K562 (cell line): Measurements from ENCODE around the gene SDE2. TPM values are rescaled to one million over a fixed set of nuclear protein-coding genes. Genes with fewer than 3 reads are reported as not detected.

Experiments used
- BACH1 ChIP-seq: fragments of 200-800 bp; sonication (Bioruptor generic); IDR thresholded peaks from 2 replicates; pipeline ENCODE4 v1.6.1; 2016; ENCODE audit warnings: missing genetic modification characterization, missing compliant biosample characterization
- FIP1L1 ChIP-seq: fragments of 200-400 bp; formaldehyde crosslinking; IDR thresholded peaks from 2 replicates; pipeline ENCODE4 v1.6.1; 2018; ENCODE audit warnings: mild to moderate bottlenecking, low read depth, low read length; ENCODE audit not compliant: poor library complexity, severe bottlenecking
- KLF13 ChIP-seq: fragments of 450-650 bp; IDR thresholded peaks from 2 replicates; pipeline ENCODE4 v1.6.1; 2016; ENCODE audit warnings: missing genetic modification characterization, low read depth, mild to moderate bottlenecking, missing compliant biosample characterization, moderate library complexity, borderline replicate concordance
- MCM3 ChIP-seq: fragments of 450-650 bp; IDR thresholded peaks from 2 replicates; pipeline ENCODE4 v1.6.1; 2016
- MYC ChIP-seq, 2 experiments: fragments of 250-450 bp in 1 of 2; sonication (Bioruptor Pico) in 1 of 2; IDR thresholded peaks; 2 replicates each; pipeline versions ENCODE4 v1.5.1 to v1.6.1; 2012 to 2021; ENCODE audit warnings: low read depth in 2 of 2, borderline replicate concordance in 1 of 2, improper control_type of control experiment in 1 of 2, low read length in 1 of 2, mild to moderate bottlenecking in 1 of 2, moderate library complexity in 1 of 2
- SMARCE1 ChIP-seq: fragments of 450-650 bp; IDR thresholded peaks from 2 replicates; pipeline ENCODE4 v1.7.1; 2016; ENCODE audit warnings: mild to moderate bottlenecking
- SNAPC5 ChIP-seq: fragments of 250-450 bp; sonication (Bioruptor Pico); IDR thresholded peaks from 2 replicates; pipeline ENCODE4 v1.8.0; 2021; ENCODE audit warnings: moderate library complexity, mild to moderate bottlenecking, inconsistent platforms
- XRCC5 ChIP-seq: fragments of 200-400 bp; formaldehyde crosslinking; IDR thresholded peaks from 2 replicates; pipeline ENCODE4 v1.6.1; 2017; ENCODE audit warnings: low read depth, mild to moderate bottlenecking, low read length
- ZNF12 ChIP-seq: sonication (generic); formaldehyde crosslinking; IDR thresholded peaks from 2 replicates; pipeline ENCODE4 v1.4.0; 2020; ENCODE audit warnings: mild to moderate bottlenecking, missing genetic modification reagents
- ZNF408 ChIP-seq: fragments of 250-450 bp; sonication (Bioruptor Pico); IDR thresholded peaks from 2 replicates; pipeline ENCODE4 v1.4.0; 2020; ENCODE audit warnings: low read depth, mild to moderate bottlenecking, moderate library complexity
- polyA plus RNA-seq, 8 experiments: library from polyadenylated mRNA; depleted of rRNA in 4 of 8; stranded (reverse) in 5 of 8; unstranded in 3 of 8; fragments of >200 nt; fragmentation: Nextera tagmentation in 2 of 8; fragmentation: Illumina TruSeq in 1 of 8; extraction: Ambion mirVana in 2 of 8; extraction: Trizol in 1 of 8; gene quantifications; 2 replicates each; pipeline versions ENCODE4 v1.2.1 to v1.2.3, GENCODE V29; 2011 to 2014; ENCODE audit warnings: inconsistent platforms in 1 of 8, missing spikeins in 1 of 8
- total RNA-seq, 7 experiments: library from RNA; depleted of rRNA in 6 of 7; stranded (reverse); fragments of >200 nt in 6 of 7; fragmentation: Illumina TruSeq in 2 of 7; extraction: Trizol in 2 of 7; gene quantifications; 2 replicates each; pipeline versions ENCODE4 v1.2.1 to v1.2.3, GENCODE V29; 2011 to 2021; ENCODE audit warnings: low replicate concordance in 1 of 7
- TF ChIP-seq, protein P1 (sequence below), 2 experiments: fragments of 450-650 bp; IDR thresholded peaks; 2 replicates each; pipeline ENCODE4 v1.6.1; 2016; ENCODE audit warnings: mild to moderate bottlenecking in 2 of 2, borderline replicate concordance in 1 of 2, low read depth in 1 of 2, moderate library complexity in 1 of 2
- TF ChIP-seq, protein P2 (sequence below): sonication (generic); formaldehyde crosslinking; IDR thresholded peaks from 2 replicates; pipeline ENCODE4 v1.8.0; 2022; ENCODE audit warnings: mild to moderate bottlenecking, low read depth, missing genetic modification reagents

Gene SDE2
- total and polyA plus RNA-seq, 9 of the 15 experiments (the other 6 are each of a cell fraction or from before 2014, with no cell fraction given): 14.3 to 62.3 (median 46.0) TPM

DNA sequence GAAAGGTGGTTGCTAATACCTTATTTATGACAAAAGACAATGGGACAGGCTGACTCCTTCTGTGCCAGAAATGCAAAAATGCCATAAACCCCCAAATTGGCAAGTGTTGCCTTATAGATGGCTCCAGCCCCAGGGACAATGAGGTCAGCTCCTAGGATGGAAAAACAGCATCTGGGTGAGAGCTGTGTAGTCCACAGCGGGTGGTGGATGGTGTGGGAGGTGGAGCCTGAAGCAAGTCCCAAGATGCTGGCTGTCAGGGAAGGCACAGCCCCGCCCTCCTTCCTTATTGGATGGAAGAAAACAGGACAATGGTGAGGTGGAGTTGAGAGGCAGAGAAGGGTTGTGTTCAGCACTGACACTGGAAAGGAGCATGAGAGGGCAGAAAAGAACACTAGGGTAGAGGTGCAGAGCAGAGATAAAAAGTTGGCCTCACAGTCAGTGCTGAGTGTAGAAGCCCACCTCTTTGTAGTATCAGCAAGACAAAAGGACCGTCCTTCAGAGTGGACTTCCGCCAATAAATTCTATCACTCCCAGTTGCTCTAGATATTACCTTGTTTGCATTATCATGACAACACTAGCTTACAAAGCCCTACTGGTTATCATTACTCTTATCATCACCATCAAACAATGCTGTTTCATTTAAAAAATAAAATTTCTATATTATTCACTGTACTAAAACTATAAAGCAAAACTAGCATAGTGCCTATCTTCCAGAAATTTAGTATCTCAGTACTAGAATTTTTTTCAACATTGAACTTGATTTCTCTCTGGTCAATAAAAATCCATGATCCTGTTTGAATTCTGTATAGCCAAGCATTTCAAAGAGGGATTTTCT is 3.7 kb upstream of the SDE2 start (continued):
- TF ChIP-seq, protein P1, sequence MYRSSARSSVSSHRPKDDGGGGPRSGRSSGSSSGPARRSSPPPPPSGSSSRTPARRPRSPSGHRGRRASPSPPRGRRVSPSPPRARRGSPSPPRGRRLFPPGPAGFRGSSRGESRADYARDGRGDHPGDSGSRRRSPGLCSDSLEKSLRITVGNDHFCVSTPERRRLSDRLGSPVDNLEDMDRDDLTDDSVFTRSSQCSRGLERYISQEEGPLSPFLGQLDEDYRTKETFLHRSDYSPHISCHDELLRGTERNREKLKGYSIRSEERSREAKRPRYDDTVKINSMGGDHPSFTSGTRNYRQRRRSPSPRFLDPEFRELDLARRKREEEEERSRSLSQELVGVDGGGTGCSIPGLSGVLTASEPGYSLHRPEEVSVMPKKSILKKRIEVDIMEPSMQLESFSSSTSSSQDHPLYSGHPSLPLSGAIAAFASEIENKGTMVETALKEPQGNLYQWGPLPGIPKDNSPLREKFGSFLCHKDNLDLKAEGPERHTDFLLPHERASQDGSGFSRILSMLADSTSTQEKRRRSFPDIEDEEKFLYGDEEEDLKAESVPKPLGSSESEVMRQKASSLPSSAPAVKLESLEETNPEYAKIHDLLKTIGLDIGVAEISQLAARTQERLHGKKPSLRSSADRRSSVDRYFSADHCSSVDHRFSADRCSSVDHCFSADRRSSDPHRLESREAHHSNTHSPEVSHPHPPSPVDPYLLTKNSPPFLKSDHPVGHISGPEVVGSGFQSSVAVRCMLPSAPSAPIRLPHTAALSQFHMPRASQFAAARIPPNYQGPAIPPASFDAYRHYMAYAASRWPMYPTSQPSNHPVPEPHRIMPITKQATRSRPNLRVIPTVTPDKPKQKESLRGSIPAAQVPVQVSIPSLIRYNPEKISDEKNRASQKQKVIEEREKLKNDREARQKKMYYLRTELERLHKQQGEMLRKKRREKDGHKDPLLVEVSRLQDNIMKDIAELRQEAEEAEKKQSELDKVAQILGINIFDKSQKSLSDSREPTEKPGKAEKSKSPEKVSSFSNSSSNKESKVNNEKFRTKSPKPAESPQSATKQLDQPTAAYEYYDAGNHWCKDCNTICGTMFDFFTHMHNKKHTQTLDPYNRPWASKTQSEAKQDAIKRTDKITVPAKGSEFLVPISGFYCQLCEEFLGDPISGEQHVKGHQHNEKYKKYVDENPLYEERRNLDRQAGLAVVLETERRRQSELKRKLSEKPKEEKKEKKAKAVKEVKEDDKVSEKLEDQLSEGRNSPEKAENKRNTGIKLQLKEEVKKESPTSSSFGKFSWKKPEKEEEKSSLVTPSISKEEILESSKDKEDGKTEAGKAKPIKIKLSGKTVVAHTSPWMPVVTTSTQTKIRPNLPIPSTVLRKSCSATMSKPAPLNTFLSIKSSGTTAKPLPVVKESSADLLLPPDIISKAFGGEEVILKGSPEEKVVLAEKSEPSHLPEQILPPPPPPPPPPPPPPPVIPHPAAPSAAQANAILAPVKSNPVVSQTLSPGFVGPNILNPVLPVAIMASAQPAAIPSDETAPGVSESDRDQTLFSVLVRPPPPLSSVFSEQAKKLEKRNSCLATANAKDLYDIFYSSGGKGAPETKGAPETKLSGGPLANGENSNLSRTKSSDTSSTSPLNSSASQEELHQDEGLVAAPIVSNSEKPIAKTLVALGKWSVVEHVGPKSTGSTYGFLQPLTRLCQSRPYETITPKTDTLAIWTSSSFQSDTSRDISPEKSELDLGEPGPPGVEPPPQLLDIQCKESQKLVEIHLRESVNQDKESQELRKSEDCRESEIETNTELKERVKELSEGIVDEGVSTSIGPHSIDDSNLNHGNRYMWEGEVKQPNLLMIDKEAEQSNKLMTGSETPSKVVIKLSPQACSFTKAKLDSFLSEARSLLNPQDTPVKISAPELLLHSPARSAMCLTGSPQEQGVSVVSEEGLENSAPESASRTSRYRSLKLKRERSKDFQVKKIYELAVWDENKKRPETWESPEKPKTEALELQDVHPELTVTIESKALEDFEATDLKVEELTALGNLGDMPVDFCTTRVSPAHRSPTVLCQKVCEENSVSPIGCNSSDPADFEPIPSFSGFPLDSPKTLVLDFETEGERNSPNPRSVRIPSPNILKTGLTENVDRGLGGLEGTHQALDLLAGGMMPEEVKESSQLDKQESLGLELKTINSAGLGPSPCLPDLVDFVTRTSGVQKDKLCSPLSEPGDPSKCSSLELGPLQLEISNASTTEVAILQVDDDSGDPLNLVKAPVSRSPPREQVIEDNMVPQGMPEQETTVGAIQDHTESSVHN (IDR thresholded peaks at IDR 0.05; ENCODE audit: borderline replicate concordance in 1 of 2, low read depth in 1 of 2): no peak
- no peak for TF ChIP-seq SNAPC5 (CRISPR knock-in tag)
- no peak for TF ChIP-seq ZNF408 (CRISPR knock-in tag)
- TF ChIP-seq XRCC5: no peak
- TF ChIP-seq, protein P2, sequence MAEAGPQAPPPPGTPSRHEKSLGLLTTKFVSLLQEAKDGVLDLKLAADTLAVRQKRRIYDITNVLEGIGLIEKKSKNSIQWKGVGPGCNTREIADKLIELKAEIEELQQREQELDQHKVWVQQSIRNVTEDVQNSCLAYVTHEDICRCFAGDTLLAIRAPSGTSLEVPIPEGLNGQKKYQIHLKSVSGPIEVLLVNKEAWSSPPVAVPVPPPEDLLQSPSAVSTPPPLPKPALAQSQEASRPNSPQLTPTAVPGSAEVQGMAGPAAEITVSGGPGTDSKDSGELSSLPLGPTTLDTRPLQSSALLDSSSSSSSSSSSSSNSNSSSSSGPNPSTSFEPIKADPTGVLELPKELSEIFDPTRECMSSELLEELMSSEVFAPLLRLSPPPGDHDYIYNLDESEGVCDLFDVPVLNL (CRISPR knock-in tag): no peak
- TF ChIP-seq SMARCE1: peak; percentile 84
- TF ChIP-seq MYC (IDR thresholded peaks at IDR 0.05; ENCODE audit: low read depth, low read length): peak; percentile 76
- no peak for TF ChIP-seq MYC (CRISPR knock-in tag; IDR thresholded peaks at IDR 0.05; ENCODE audit: borderline replicate concordance, low read depth)
- no peak for TF ChIP-seq ZNF12
- no peak for TF ChIP-seq MCM3
- TF ChIP-seq KLF13 (tag): 0 out of 2 replicates have a peak, but pooled peaks have one; percentile 13
- TF ChIP-seq BACH1 (tag): no peak
- no peak for TF ChIP-seq FIP1L1
